Stimulated activated CD4-positive, alpha-beta T cell treated with anti-CD3 and anti-CD28 coated beads, Interleukin-4, amount 100 ng/mL, for 4 hours (primary cell): Measurements from ENCODE around the gene ABCA4.

Experiments
- DNase-seq, 2 experiments: peaks; one replicate each; pipeline ENCODE4 v3.0.0-alpha.2; 2020

ABCA4 gene

GRCh38 chr1:94048413-94049164, 72.4 kb downstream of the ABCA4 start:
- DNase-seq, result no peak

GRCh38 chr1:94047949-94048348, 73.0 kb downstream of the ABCA4 start:
- no peak for DNase-seq

- DNase-seq, result peak; percentile 3 to 19
Measured at GRCh38 chr1:94045465-94046056, 75.4 kb downstream of the ABCA4 start.

DNA sequence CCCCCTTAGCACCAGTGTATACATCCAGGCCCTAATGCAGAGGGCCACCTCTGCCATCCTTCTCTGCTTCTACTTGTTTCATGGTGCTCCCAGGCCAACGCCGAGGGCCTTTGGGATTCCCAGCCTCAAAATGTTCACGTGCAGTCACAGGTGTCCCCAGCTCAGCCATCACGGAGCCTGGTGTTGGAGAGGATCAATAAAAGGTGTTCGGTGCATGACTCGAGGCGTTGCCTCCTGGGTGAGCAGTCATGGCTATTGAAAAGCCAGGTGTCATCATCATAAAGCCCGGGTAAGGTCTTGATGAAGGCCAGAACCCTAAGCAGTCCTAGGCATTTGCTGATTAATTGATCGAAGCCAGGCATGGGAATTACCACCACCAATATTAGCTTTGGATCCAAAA, 76.1 kb downstream of the ABCA4 start:
- DNase-seq, result no peak

GRCh38 chr1:94044290-94044790, 76.6 kb downstream of the ABCA4 start:
- no peak for DNase-seq

- no peak for DNase-seq
Measured at GRCh38 chr1:94043738-94044289, 77.1 kb downstream of the ABCA4 start.

DNA sequence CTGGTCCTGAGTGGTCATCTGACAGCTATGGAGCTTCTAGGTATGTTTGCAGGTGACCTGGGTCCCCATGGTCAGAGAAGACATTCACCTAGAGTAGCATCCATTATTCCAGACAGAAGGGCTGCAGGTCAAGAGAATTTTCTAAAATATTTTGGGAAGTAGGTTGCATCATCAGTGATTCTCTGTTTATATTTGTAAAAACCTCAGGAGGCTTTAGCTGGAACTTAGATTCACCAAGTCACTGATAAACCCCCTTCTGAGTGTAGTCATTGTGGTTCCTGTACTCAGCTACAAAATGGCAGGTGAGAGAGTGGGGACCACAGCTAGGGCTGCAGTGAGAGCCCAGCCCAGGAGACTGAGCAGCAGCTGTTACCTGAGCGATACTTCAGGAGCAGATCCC, 78.6 kb downstream of the ABCA4 start:
- no peak for DNase-seq

GRCh38 chr1:94039871-94040569, 80.9 kb downstream of the ABCA4 start:
- no peak for DNase-seq

DNA sequence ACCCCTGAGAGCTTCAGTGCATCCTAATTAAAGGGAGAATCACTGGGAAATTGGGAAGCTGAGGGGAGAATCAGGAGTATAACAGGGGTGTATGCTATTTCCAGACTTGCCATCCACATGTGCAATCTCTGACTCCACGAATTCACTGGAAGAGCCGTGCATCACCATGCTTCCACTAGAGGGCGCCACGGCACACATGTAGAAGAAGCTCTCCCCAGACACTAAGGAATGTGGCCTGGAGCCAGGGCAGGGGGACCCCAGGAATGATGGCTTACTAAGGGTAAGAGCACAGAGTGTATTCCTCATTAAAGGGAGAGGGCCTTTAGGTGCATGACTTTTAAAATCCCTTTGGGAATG, 81.5 kb downstream of the ABCA4 start:
- DNase-seq, result peak; percentile 11 to 55

DNA sequence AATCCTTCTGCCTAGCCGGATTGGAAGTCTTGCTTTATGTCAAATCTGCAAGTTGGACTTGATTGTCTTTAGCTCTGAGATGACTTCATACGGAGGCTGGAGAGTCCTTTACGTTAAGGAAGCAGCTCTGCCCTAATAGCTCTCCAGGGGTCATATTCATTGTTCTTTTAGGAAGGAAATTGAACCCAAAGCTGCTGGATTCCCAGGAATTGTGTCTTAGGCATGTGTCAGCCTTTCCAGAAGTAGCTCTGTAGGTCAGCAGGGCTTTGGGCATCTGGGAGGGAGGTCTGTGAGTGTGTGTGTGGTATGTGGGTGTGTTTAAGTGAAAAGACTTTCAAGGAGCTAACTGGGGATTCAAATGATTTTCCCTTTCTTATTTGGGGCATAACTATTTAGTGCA, 82.4 kb downstream of the ABCA4 start:
- DNase-seq, result no peak

DNA sequence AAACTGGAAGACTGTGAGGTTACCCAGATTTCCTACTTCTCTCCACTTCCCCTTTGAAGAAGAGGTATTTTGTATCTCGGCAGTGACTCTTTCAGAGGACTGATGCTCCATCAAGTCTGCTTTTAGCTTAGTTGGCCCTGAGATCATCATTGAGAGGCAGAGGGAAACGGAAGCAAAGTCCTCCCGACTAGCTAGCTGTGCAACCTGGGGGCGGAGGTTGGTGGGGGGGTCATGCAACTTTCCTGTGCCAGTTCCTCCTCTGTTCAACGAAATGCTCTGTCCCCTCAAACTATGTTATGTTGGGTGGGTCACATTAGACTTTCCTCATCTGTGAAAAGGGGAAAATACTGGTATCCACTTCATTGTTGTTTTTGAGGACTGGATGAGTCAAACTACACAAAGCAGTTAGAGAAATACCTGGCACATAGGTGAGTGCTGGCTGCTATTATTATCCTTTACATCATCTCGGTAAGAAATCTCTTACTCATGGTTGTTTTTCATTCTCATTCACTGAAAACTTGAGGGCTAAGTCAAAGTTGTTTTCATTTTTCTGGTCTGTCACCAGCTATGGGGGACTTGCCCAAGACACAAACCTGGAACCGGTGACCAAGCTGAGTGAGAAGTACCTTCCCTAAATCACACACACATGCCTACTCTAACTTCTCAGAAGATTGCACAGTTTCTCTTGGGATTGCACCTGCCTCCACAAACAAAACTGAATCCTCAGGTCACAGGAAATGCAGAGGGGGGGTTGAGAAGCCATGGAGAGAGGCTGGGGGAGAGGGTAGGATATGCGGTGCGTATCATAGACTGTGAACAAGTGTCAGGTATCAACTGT, 83.3 kb downstream of the ABCA4 start:
- no peak for DNase-seq

- no peak for DNase-seq
Measured at GRCh38 chr1:94036730-94037129, 84.2 kb downstream of the ABCA4 start.

DNA sequence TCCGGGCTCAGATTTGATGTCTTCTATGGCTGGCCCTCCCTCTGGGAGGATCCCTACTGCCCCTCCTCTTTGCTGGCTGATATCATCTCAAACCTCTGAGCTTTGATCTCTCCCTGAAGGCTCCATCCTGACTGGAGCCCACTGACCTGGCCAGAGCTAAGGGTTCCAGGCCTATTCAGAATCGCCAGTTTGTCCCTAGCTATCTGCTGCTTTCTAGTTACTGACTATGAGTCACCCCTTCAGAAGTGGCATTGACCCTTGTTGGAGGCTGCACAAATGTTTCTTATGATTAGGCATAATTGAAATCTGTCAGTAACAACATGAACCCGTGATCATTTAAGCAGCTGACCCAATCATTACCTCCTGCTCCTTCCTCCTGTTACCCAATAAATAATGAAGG, 87.1 kb downstream of the ABCA4 start:
- DNase-seq, result no peak

DNA sequence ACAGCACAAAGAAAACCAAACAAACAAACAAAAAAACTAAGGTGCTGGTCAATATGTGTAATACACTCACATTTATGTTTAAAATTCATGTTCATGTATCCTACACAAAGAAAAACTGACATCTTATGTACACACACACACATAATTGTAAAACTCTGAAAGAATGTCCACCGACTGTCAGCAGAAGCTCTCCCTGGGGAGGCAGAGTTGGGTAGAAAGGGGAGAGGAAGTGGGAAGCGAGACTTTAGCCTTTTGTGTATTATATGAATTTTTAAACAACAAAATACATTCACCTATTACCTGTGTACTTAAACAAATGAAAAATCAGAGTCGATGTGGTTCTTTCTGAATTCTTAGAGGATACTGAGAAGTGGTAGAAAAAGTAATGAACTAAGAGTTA, 88.3 kb downstream of the ABCA4 start:
- DNase-seq, result no peak

- no peak for DNase-seq
Measured at GRCh38 chr1:94031591-94031990, 89.4 kb downstream of the ABCA4 start.

DNA sequence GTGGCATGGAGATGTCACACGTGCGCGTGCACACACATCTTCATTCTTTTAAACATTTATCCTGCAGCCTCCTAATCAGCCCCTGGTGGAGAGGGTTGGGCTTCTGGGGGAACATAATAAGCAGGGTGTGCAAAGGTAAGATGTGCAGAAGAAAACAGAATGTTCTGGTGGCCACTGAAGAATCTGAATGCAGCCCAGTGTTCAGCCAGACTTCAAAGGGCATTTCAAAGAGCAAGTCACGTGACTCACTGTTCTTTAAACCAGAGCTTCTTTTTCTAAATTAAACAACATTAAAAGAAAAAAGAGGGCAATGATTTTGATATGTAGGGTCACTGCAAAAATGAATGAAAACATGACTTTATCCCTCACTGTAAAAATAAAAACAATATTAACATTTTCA, 89.8 kb downstream of the ABCA4 start:
- no peak for DNase-seq

DNA sequence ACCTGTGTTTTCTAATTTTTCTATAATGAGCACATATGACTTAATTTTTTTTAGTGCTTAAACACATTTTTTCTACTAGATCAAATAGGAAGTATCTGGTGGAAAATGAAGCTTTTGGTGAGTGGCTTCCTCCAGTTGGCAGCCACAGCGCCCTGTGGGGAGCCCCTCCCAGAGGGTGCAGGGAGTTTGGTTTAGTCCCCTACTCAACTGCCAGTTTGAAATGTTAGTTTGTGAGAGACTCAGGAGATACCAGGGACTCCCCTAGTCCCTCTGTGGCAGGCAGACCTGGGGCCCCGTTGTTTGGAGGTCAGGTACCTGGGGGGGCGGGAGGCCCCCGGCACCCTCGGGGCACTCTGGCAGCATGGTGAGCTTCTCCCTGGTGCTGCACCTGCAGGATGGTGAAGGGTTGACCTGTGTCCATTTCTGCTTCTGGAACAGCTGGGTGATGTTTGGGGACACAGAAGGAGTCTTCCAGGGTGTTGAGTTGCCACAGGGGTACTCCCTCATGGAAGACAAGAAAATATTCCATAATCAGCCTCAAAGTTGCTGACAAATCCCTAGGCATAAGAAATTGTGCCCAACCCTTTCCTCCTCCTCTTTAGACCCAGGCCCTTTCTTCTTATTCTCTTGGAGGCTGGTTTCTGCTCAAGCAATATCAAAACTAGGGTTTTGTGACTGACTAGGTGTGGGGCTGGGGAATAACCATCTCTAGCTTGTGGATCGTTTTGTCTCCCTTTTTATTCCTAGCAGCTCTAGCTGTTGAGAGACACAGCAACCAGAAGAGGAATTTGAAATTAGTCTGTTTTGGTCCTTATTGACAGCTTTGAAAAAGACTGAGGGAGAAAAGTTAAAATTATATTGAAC, 91.6 kb downstream of the ABCA4 start:
- no peak for DNase-seq

DNA sequence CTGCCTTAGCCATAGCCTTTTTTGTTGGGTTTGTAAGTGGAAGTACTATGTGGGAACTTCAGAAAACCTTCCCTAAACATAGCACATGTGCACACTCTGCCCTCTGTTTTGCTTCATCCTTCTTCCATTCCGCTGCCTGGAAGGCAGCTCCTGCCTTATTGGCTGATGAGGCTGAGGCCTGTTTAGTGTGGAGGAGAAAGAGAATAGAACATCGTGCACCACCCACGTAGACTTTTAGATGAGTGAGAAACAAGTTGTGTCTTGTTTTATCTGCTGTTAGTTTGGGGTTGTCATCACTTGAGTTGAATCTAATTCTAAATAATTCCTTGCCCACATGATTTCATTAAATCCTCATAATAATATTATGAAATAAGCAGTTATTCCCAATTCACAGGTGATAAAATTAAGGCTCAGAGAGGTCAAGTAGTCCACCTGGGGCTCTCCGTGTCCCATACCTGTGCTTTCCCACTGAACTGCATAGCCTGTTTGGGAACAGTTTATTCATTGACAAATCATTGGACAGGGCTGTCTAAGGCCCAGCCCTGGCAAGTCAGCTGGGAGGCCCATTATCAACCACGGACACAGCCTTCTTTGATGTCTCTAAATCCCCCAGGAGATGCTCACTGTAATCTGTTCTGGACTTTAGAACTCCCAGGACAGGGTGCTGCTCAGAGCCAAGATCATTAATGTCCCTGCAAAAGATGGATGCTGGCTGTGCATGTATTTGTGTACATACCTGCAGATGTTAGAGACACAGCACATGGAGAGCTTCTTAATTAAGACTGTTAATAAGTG, 93.0 kb downstream of the ABCA4 start:
- no peak for DNase-seq

DNA sequence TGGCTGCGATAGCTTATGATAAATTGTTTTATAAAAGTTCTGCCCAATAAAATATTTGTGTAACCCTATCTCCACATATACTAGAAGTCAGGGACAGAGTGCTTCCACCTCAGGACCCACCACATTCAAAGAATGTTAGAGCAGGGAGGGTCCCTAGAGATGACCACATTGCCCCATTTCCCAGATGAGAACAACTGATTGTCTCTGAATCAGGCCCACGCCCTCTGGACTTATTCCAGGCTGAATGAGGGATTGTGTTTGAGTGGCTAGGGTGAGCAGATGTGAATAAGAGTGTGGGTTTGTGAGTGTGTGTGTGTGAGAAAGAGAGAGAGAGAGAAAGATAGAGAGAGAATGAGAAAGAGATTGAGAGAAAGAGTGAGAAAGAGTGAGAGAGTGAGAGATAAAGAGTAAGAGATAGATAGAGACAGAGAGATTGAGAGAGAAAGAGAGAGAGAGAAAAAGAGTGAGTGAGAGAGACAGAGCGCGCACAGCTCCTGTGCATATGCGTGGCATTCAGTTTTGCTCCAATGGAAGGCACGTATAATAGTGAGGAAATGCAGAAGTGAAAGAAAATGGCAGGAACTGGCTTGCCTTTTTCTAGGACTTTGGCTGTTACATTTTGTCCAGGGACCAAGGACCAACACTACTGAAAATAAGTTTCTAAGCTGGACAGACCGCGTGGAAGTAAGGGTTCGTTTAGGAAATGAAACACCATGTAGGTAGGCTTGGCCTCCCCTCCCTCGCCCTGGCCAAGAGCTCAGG, 94.1 kb downstream of the ABCA4 start:
- no peak for DNase-seq
